ENCODE data around the gene MASTL. TPM values are rescaled to one million over a fixed set of nuclear protein-coding genes. Genes with fewer than 3 reads are reported as not detected.
A peak's percentile ranks its signal among the peaks of the same experiment; 100 is the strongest.

Gene MASTL
- total RNA-seq, 4 donors from 2014 or later, result 7.2 to 13.0 (median 9.9) TPM

DNA sequence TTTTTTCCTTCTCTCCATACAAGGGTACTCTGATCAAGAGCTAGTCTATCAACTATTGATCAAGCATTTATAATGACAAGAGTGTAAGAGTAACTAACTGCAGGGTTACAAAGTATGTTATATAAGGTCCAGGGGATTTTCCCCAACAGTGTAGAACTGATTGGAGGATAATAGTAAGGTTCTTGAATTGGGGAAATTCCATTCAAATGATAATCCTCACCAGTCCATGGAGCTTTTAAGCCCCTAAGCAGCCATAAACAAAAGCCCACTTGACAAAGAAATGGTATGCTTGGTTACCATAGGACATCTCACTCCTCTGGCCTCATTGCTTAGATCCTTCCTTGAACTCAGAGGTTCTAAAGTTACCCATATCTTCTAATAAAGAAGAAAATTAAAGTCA is 9.2 kb upstream of the MASTL start:
- H3K4me1 ChIP-seq, result no peaks in the 10 kb centered on the region
- H3K4me3 ChIP-seq, result no peak overlapping the region
- TF ChIP-seq EP300 (IDR thresholded peaks at IDR 0.05) (no peak), POLR2AphosphoS5 (IDR thresholded peaks at IDR 0.05) (no peak), POLR2A (IDR thresholded peaks at IDR 0.05) (no peak)
- TF ChIP-seq, protein P1, sequence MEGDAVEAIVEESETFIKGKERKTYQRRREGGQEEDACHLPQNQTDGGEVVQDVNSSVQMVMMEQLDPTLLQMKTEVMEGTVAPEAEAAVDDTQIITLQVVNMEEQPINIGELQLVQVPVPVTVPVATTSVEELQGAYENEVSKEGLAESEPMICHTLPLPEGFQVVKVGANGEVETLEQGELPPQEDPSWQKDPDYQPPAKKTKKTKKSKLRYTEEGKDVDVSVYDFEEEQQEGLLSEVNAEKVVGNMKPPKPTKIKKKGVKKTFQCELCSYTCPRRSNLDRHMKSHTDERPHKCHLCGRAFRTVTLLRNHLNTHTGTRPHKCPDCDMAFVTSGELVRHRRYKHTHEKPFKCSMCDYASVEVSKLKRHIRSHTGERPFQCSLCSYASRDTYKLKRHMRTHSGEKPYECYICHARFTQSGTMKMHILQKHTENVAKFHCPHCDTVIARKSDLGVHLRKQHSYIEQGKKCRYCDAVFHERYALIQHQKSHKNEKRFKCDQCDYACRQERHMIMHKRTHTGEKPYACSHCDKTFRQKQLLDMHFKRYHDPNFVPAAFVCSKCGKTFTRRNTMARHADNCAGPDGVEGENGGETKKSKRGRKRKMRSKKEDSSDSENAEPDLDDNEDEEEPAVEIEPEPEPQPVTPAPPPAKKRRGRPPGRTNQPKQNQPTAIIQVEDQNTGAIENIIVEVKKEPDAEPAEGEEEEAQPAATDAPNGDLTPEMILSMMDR (IDR thresholded peaks at IDR 0.05), result no peak
- H3K27me3 ChIP-seq, result no peaks in the 10 kb centered on the region
- peaks cover 68% of the 10 kb centered on the region for H3K36me3 ChIP-seq
- DNase-seq (ENCODE audit: low spot score in 2 of 2), result no peak
- H3K27ac ChIP-seq, result no peak overlapping the region
- no peaks in the 10 kb centered on the region for H3K9me3 ChIP-seq

DNA sequence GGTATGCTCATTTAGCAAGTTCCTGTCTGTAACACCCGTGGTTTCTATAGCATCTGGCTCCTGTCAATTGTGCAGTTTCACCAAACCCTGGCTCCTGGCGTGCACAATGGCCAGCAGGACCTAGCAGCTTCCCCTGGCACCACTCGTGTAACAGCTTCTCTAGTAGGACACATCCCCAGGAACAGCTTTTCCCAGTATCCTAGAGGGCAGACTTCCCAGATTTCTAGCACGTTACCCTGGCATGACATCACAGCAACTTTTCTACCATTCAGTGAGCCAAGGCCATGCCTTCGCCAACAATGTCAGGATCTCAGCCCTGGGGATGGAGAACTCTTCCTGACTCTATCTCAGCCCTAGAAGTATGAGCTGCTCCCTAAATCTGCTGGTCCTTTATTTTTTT is 7.5 kb upstream of the MASTL start:
- peaks cover 11% of the 10 kb centered on the region for H3K4me1 ChIP-seq
- no peaks in the 10 kb centered on the region for H3K9me3 ChIP-seq
- DNase-seq (ENCODE audit: low spot score in 2 of 2), result no peak
- WGBS, result 74% methylated on average over 5 of the region's 5 CpGs
- no peaks in the 10 kb centered on the region for H3K27me3 ChIP-seq
- no peak overlapping the region for H3K27ac ChIP-seq
- TF ChIP-seq EP300 (IDR thresholded peaks at IDR 0.05) (no peak), POLR2A (IDR thresholded peaks at IDR 0.05) (no peak), POLR2AphosphoS5 (IDR thresholded peaks at IDR 0.05) (no peak)
- TF ChIP-seq, protein P1 (IDR thresholded peaks at IDR 0.05), result no peak
- H3K4me3 ChIP-seq, result no peak overlapping the region
- peaks cover 55% of the 10 kb centered on the region for H3K36me3 ChIP-seq

DNA sequence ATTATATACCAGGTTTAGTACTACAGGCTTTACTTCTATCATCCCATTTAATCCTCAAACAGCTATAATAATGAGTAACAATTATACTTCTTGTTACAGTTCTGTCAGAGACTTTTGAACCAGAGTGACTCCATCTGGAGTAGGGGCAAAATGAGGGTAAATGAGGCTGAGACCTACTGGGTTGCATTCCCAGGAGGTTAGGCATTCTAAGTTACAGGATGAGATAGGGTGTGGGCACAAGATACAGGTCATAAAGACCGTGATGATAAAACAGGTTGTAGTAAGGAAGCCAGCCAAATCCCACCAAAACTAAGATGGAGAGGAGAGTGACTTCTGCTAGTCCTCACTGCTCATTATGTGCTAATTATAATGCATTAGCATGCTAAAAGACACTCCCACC is 4.9 kb upstream of the MASTL start:
- WGBS, result 81% methylated on average over 1 of the region's 1 CpG
- no peak overlapping the region for H3K27ac ChIP-seq
- no peak overlapping the region for H3K4me3 ChIP-seq
- no peak for DNase-seq (ENCODE audit: low spot score in 2 of 2)
- peaks cover 19% of the 10 kb centered on the region for H3K4me1 ChIP-seq
- no peaks in the 10 kb centered on the region for H3K27me3 ChIP-seq
- no peaks in the 10 kb centered on the region for H3K9me3 ChIP-seq
- peaks cover 32% of the 10 kb centered on the region for H3K36me3 ChIP-seq
- TF ChIP-seq EP300 (IDR thresholded peaks at IDR 0.05) (no peak), POLR2AphosphoS5 (IDR thresholded peaks at IDR 0.05) (no peak), POLR2A (IDR thresholded peaks at IDR 0.05) (no peak)
- TF ChIP-seq, protein P1 (IDR thresholded peaks at IDR 0.05), result no peak

DNA sequence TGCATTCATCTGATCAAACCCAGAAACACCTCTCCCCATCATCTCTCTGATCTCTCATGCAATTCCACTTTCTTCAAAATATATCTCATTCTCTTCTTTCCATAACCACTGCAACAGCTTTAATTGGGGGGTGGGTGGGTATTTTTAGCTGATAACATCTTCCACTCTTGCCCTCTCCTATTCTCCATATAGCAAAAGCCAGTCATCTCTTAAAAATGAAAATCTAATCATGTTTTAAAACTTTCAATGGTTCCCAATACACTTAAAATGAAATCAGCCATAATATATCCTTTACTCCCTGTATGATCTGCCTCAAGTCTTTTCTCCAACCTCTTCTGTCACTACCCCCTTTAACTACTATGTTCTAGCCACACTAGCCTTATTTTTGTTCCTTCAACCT is 2.5 kb upstream of the MASTL start:
- DNase-seq (ENCODE audit: low spot score in 2 of 2), result no peak
- Histone ChIP-seq H3K4me3 (peak overlapping the region; percentile 85), H3K4me1 (peaks cover 40% of the 10 kb centered on the region), H3K27me3 (no peaks in the 10 kb centered on the region), H3K36me3 (peaks cover 11% of the 10 kb centered on the region), H3K9me3 (no peaks in the 10 kb centered on the region), H3K27ac (no peak overlapping the region)
- TF ChIP-seq, protein P1 (IDR thresholded peaks at IDR 0.05), result no peak
- TF ChIP-seq EP300 (IDR thresholded peaks at IDR 0.05) (no peak), POLR2A (IDR thresholded peaks at IDR 0.05) (no peak), POLR2AphosphoS5 (IDR thresholded peaks at IDR 0.05) (no peak)

DNA sequence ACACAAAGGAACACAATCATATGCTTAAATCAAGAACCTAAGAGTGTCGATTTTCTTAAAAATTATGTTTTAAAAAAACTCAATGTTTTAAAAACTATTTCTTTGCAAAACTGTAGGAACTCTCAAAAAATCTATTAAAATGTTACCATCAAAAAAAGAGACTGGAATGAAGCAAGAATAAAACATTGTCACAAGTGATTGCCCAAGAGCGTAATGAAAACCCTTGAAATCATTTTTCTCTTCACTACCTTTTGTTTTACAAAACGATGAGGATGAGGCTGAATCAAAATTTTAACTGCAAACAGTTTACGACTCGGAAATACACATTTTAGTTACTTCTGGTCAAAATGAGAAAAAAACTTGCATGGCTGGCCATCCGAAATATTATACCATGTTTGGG is 1.8 kb upstream of the MASTL start:
- H3K27ac ChIP-seq, result peak overlapping the region; percentile 99
- peak overlapping the region; percentile 85 for H3K4me3 ChIP-seq
- no peak for DNase-seq (ENCODE audit: low spot score in 2 of 2)
- H3K36me3 ChIP-seq, result peaks cover 6% of the 10 kb centered on the region
- WGBS, result 2% methylated on average over 6 of the region's 6 CpGs
- H3K9me3 ChIP-seq, result no peaks in the 10 kb centered on the region
- TF ChIP-seq POLR2AphosphoS5 (IDR thresholded peaks at IDR 0.05), result no peak
- no peak for TF ChIP-seq EP300 (IDR thresholded peaks at IDR 0.05)
- TF ChIP-seq, protein P1 (IDR thresholded peaks at IDR 0.05), result no peak
- no peak for TF ChIP-seq POLR2A (IDR thresholded peaks at IDR 0.05)
- H3K4me1 ChIP-seq, result peaks cover 40% of the 10 kb centered on the region
- H3K27me3 ChIP-seq, result no peaks in the 10 kb centered on the region
